HG03095 (cell line): ENCODE data around the gene PDE6H.

ENCODE experiments used
- ATAC-seq: cut with Tn5 transposase; IDR thresholded peaks from one replicate; pipeline ENCODE4 v1.9.1; 2021; ENCODE audit warnings: moderate library complexity; ENCODE audit not compliant: unreplicated experiment

The PDE6H gene

DNA sequence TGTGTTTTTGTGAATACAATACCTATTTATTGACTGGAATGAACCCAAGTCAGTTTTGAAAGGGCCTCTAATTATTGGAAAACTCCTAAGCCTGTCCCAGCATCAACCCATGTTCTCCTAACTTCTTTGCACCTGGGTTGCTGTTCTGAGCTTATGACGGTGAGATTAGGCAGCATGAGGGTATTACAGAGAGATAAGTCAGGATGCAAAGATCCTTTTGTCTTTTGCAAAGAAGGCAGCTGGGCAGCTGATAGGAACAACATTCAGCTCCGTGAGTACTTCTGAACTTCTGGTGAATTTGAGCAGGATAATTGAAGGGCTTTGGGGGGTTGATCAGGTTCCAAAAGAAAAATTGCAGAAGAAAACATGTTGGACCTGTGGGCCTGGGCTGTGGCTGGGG is at the start of gene PDE6H:
TSS of gene PDE6H (plus strand) at position 227 of the 400 bp plus-strand sequence. CDS start 4,971 bp downstream, outside the sequence.
- ATAC-seq = no peak

DNA sequence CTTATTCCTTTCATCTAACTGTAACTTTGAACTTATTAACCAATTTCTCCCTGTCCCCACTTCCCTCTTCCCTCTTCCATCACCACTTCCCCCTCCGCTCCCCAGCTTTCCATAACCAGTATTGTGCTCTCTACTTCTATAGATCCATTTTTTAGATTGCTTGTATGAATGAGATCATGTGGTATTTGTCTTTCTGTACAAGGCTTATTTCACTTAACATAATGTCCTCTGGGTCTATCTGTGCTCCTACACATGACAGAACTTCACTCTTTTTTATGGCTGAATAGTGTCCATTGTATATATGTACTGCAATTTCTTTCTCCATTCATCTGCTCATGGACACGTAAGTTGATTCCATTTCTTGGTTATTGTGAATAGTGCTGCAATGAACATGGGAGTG is 48.9 kb upstream of the PDE6H start:
- ATAC-seq = no peak

DNA sequence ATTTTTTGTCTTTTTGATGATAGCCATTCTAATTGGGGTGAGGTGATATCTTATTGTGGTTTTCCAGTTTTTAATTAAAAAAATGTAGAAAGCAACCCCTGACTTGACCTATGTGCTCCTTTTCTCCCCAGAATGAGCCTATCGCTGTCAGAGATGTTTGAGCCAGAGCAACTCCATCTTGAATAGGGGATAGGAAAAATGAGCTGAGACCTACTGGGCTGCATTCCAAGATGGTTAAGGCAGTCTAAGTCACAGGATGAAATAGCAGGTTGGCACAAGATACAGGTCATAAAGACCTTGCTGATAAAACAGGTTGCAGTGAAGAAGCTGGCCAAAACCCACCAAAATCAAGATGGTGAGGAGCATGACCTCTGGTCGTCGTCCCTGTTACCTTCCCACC is 48.3 kb upstream of the PDE6H start:
- no peak for ATAC-seq

DNA sequence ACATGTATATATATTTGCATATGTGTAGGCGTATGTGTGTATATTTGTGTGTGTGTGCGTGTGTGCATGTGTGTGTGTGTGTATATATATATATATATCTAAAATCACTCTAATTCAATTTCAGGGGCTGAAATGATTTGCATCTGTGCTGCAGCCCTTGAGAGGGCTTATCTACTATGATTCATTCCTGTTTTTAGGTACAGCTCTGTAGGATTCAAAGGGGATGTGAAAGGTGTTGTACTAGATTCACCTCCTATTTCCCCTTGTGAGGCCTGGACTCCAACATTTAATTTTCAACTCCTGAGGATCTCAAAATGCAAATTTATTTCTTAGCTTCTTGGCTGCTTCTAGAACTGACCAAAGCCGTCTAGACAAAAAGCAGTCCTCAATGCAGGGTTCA is 45.6 kb upstream of the PDE6H start:
- ATAC-seq = no peak

DNA sequence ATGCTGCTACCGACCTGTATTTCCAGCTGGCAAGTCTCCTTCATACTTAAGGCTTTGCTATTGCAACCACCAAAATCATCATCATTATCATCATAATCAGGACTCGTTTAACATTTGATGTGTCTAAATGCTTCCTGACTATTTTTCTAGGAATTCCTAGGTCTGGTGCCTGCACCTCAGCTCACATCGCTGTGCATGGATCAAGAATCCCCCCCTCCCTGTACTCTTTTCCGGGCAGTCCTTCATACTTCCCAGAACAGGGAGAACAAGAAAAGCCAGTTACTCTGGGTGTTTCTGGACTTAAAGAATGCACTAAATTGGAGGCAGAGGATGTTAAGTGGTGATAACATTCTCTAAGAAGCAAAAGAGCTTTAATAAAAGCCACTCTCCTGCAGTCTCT is 43.9 kb upstream of the PDE6H start:
- ATAC-seq = no peak

DNA sequence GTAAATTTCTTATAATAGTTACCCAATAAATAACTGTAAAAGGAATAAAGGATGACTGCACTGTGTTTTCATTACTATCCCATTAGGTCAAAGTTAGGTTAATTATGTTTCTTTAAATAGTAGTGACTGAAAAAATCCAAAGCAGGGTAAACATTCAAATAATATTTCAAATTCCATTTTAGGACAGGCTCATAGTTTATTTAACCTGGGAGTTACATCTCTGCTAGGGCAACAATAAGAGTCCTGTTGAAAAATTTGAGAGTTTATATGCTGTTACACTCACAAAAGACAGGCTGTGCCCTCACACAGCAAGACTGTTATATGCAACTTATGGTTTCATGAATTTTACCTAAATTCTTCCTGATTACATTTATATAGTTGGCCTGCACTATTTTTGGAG is 42.5 kb upstream of the PDE6H start:
- no peak for ATAC-seq

DNA sequence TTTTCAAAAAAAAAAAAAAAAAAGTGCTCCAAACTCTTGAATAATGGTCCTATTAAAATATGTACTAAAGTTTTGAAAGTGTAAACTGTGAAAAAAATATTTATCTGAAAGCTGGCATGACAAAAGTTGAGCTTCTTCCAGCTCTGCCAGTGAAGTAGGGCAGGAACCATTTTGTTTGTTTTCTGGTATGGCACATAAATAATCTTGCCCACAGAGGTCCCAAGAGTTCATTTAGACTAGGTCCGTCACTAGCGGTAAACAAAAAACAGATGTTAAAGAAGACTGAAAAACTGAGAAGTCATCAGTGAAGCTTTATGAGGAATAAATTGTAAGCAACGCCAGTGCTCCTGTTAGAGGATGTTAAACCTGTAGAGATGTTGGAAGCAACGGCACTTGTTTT is 41.5 kb upstream of the PDE6H start:
- no peak for ATAC-seq

DNA sequence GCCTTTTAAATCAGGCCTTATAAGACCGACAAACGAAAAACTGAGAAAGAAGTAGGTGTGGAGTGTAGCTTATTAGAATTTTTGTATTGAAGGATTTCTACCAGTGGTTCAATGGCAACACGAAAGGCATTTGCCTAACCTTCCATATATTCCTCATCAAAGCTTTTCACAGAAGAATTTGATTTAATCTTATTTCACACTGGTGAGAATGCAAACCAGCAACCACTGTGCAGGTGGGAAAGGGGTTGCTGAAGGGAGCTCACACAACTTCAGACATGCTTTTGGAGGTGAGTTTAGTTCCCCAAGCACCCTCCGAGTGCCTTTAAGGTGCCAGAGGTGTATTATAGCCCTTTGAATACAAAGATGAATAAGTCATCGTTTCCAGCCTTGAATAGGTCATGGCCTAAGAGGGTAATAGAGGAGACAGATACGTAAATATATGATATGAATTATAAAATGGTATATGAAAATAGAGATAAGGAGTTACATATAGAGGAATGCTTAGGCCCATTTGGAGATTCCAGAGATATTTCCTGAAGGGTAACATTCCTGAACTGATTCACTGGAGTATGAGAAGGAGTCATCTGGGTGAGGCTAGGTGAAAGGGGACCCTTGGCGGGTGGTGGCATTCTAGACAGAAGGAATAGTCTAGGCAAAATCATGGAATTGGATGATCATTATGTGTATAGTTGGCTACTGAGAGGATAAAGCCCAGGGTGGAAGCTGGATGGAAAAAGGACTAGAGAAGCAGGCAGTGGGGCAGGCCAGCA is 40.9 kb upstream of the PDE6H start:
- ATAC-seq = no peak

DNA sequence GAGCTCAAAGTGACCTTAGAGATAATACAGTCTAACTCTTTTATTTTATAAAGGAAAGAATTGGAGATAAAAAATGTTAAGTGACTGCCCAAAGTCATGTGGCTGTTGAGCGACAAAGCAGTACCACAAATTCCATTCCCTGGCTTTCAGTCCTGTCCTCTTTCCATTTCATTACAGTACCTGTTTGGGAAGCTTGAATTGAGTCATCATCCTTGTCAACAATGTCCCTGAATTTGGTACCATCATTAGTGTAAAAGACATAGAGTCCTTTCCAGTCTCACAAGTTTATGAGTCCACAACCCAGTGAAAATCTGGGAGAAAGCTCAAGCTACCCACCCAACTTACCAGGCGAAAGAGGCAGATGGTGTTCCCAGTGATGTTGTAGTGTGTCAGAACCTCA is 38.3 kb upstream of the PDE6H start:
- no peak for ATAC-seq

DNA sequence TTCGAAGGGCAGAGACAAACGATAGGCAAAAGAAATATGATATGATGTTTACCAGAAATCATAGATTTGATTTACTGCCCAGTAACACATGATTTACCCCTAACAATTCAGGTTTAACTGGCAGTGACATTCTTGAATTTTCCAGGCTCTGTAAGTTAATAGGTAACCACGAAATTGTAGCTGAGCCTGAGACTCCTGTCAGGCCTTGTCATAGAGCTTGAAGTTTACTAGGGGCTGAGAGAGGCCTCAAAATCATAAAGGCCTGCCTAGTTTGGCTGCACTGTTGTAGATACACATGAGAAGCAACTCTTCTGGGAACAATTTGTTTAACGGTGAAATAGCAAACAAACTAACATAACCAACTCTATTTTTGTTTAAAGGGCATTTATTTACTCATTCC is 37.8 kb upstream of the PDE6H start:
- no peak for ATAC-seq

DNA sequence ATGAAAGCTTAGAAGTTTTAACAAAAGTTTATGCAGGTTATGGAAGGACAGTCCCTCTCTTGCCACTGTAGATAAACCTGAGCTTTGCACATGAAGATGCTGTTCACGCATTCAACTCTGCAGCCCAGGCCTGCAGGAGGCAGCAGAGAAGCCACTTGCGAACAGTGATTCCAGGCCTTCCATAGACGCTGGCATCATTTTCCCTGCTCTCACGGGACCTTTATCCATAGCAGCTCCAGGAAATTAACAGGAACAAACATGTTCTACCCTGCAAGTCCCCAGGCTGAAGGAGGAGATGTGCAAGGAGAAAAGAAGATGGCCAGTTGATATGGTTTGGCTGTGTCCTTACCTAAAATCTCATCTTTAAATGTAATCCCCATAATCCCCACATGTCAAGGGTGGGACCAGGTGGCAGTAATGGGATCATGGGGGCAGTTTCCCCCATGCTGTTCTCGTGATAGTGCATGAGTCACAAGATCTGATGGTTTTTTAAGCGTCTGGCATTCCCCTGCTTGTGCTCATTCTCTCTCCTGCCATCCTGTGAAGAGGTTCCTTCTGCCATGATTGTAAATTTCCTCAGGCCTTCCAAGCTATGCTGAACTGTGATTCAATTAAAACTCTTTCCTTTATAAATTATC is 36.5 kb upstream of the PDE6H start:
- ATAC-seq = no peak

DNA sequence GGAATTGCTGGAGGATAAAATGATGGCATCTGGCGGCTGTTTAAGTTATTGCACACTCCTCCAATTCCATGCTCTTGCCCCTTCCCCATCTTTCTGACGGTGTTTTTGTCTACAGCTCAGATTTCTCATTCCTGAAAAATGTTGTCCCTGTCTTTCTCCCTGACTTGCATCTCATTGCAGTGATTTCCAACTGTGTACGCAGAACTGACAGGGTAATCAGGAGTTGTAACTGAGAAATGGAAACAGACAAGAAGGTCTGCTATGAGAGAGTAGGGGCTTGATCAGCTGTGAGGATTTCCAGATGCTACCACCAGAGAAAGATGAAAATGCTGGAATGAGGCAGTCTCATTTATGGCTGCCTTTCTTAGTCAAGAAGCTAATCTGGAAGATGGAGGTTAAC is 35.8 kb upstream of the PDE6H start:
- no peak for ATAC-seq

DNA sequence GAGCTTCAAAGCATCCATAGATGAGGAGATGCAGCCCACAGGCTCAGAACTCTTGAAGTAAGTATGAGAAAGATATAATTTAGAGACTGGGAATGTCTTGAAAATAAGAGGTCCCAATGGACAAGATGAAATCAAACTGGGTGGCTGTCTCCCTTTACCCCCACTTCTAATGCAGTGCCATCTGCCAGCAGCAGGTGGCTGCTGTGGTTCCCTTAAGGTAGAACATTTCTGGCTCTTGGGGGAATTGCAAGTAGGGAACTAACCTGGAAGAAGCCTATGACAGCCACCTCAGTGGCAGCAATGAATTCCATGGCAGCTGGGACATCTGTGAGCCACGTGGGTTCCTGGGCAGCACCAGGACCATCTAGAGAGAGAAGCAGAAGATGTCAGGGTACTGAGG is 35.2 kb upstream of the PDE6H start:
- no peak for ATAC-seq

DNA sequence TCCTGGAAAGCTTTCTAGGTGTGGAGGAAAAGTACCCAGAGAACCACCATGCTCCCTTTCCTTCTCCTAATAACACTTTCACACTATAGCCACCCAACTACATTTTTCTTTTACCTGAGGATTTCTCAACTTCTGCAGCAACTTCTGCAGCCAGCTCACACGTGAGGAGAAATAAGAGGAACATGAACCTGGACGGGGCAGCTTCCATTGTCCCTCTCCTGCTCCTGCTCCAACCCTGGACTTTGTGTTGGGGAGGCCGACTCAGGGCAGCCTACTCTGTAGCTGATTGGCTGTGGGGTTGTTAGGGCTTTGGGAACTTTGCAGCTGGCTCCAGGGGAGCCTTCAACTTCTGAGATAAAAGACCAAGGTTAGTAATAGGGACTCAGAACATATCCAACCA is 34.5 kb upstream of the PDE6H start, which contains the start of gene ERP27:
TSS of gene ERP27 (minus strand) at position 237 of the 400 bp plus-strand sequence. CDS start at position 208, 29 bp downstream.
- no peak for ATAC-seq

DNA sequence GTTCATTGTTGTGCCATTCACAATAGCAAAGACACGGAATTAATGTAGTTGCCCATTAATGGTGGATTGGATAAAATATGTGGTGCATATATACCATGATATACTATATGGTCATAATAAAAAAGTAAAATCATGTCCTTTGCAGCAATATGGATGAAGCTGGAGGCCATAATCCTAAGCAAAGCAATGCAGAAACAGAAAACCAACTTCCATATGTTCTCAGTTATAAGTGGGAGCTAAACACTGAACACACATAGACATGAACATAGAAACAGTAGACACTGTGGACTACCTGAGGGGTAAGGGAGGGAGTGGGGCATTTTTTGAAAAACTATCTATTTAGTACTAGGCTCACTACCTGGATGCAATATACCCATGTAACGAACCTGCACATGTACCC is 31.5 kb upstream of the PDE6H start:
- no peak for ATAC-seq

DNA sequence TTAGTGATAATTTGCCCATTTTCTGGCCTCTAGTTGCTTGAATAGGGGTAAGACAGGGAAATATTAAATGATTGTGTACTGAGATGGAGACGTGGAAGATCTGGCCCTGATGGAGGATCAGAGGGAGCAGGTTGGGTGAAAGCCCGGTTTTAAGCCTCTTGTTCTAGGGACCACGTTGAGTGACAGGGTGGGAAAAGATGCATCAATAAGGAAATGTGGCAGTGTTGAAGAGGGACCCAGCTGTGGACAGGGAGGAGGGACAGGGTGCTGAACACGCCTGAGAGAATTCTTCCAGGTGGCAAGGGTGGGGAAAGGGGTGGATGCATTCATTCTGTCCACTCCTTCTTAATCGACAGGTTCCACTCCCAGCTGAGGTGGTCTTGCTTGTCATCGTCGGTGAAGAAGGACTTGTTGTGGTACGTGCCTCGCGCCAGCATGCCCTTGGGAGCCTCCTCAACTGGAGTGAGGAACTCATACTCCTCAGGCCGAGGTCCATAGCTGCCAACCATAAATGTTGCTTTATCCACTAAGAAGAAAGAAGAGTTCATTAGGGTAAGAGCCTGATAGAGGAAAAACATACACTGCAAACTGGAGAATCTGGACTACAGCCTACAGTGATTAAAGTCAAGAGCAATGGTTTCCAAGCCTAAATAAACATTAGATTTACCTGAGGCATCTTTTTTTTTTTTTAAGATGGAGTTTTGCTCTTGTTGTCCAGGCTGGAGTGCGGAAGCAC is 30.5 kb upstream of the PDE6H start:
- ATAC-seq = no peak

DNA sequence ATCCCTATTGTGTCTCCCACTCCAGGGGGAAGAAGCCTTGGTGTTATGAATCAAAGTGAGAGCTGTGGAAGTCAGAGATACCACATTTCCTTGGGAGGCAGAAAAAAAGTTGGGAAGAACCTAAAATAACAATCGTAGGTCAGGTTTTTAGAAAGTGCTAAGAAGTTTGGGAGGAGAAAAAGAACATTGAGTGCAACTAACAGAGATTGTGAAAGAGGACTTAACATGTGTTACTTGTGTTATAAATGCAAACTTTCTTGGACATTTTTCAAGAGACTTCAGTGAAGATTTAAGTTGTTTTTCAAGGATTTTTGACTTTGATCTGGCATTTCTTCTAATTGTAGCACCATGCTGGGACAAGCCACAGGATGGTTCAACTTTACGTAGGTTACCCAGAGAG is 26.7 kb upstream of the PDE6H start:
- no peak for ATAC-seq

DNA sequence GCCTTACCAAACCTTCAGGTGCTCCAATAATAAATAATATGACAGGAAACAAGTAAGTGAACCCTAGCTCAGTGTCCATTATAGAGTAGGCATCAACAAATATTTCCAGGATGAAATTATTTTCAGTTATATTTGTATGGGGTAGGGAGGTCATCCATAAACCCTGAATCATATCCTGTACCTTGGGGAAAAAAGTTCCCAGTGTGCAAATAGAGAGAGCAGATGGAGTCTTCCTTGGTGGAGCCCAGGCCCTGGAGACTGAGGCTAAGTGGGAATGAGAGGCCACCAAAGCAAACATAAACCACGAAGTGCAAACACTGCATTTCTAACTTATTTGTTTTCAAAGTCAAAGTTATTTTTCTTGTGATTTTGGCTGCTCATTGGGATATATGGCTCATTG is 26.0 kb upstream of the PDE6H start:
- ATAC-seq = no peak

DNA sequence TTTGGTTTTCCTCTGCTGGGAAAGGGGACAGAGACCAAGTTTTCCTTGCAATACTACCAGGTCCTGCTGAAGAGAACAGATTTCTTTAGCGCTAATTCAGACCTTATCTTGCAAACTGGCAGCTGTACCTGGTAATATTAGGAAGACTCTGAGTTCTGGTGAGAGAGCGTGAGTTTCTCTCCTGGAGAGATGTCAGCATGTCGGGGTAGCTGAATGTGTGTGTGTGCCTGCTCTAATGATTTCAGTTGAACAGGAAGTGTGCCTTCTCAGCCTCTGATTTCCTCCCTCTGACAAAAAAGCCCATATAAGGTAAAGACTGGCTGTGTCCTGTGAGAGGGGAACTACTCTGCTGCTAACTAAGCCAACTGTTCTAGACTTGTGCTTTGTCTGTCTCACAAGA is 24.2 kb upstream of the PDE6H start:
- ATAC-seq = peak; percentile 85

DNA sequence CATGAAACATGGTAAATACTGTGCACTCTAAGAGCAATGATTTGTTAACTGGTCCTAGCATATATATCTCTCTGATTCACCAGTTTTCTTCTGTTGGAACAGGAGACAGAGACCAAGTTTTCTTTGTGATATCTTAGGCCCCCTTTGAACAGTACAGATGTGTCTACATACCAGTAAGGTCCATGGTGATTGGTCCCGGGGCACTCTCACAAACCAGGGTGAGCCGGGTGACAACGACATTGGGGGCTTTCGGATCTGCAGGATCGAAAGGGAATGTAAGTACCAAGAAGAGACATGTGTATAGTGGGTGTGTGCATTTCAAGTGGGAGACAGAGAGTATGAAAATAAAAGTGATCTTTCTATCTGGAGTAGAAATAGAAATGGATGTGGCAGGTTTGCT is 23.2 kb upstream of the PDE6H start:
- ATAC-seq = no peak

DNA sequence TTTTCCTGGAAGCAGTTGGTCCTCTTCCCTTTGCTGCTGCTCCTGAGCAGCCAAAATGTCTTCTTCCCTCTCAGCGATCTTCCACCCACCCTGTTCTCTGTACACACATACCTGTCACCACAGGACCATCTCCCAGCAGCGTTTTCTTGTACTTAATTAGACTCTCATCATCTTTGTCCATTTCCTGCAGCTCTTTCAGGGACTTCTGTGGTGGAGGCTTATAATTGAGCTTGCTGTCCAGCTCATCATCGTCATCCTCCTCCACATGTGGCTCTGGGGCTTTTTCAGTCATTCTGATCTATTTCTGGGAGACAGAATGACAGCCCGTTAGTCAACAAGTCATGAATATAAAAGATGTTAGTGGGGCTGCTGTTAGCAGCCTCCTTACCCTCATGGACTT is 22.4 kb upstream of the PDE6H start:
- ATAC-seq = no peak
